Measurements from ENCODE around the gene KIRREL3. TPM values are rescaled to one million over a fixed set of nuclear protein-coding genes. Genes with fewer than 3 reads are reported as not detected.

The KIRREL3 gene
- polyA plus RNA-seq, 1 donor (not counting 4 experiments of a cell fraction or from before 2014, with no cell fraction given) = 0.04 TPM

DNA sequence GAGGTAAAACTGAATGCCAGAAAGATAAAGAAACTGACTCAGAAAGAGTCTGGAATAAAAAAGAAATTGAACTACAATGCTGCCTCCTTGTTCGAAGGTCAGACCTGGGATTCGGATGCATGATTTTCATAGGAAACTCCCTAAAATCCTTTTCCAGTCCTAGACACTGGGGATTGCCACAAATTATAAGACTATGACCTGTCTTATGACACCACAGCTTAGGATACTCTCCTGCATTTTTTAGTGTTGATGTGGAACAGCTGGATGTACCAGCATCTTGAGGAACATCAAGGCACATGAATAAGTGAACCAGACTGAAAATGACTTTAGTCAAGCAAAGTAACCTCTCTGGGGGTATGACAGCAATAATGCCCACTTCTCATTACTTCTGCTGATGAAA, 9.0 kb downstream of the KIRREL3 start:
- no peak overlapping the region for H3K4me3 ChIP-seq (ENCODE audit: control insufficient read depth in 2 of 3, extremely low read depth in 1 of 3, insufficient read depth in 2 of 3, low read depth in 1 of 3, low read length in 3 of 3)
- H3K27ac ChIP-seq (ENCODE audit: control insufficient read depth, insufficient read depth, low read length) = peak overlapping the region; percentile 75
- no peaks in the 10 kb centered on the region for H3K27me3 ChIP-seq (ENCODE audit: control insufficient read depth, extremely low read depth, insufficient read depth, low read length)
- dilution Hi-C loops (cut with MboI; ENCODE audit: extremely low pct_ligation_motif_present, low sequenced_read_pairs) = no loop called here
- no peaks in the 10 kb centered on the region for H3K9me3 ChIP-seq (ENCODE audit: control insufficient read depth, low read depth, low read length)
- FAIRE-seq (peak; percentile 32), DNase-seq (ENCODE audit: low read depth, low spot score) (no peak)
- no peaks in the 10 kb centered on the region for H3K79me2 ChIP-seq (ENCODE audit: control insufficient read depth, insufficient read depth, low read length)
- H4K20me1 ChIP-seq (ENCODE audit: control insufficient read depth, extremely low read depth, insufficient read depth, low read length) = no peaks in the 10 kb centered on the region
- peak overlapping the region; percentile 52 for H3K4me2 ChIP-seq (ENCODE audit: control insufficient read depth, extremely low read depth, insufficient read depth, low read depth, low read length)
- H2AFZ ChIP-seq (ENCODE audit: control insufficient read depth, low read length) = no peak overlapping the region
- no peak for TF ChIP-seq EZH2 (IDR thresholded peaks at IDR 0.05; ENCODE audit: low read length)
- TF ChIP-seq, protein P1, sequence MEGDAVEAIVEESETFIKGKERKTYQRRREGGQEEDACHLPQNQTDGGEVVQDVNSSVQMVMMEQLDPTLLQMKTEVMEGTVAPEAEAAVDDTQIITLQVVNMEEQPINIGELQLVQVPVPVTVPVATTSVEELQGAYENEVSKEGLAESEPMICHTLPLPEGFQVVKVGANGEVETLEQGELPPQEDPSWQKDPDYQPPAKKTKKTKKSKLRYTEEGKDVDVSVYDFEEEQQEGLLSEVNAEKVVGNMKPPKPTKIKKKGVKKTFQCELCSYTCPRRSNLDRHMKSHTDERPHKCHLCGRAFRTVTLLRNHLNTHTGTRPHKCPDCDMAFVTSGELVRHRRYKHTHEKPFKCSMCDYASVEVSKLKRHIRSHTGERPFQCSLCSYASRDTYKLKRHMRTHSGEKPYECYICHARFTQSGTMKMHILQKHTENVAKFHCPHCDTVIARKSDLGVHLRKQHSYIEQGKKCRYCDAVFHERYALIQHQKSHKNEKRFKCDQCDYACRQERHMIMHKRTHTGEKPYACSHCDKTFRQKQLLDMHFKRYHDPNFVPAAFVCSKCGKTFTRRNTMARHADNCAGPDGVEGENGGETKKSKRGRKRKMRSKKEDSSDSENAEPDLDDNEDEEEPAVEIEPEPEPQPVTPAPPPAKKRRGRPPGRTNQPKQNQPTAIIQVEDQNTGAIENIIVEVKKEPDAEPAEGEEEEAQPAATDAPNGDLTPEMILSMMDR (optimal IDR thresholded peaks at IDR 0.05 in 1 of 3, IDR thresholded peaks at IDR 0.05 in 1 of 3, conservative IDR thresholded peaks at IDR 0.05 in 1 of 3; ENCODE audit: extremely low read depth in 1 of 3, insufficient read depth in 2 of 3, low read length in 3 of 3) = no peak
- H3K9ac ChIP-seq (ENCODE audit: control insufficient read depth, extremely low read depth, insufficient read depth, low read length) = peak overlapping the region; percentile 46
- H3K4me1 ChIP-seq (ENCODE audit: control insufficient read depth, extremely low read depth, insufficient read depth, low read length) = peaks cover 26% of the 10 kb centered on the region
- H3K9me1 ChIP-seq (ENCODE audit: control insufficient read depth, extremely low read depth, insufficient read depth, low read length) = no peaks in the 10 kb centered on the region
- H3K36me3 ChIP-seq (ENCODE audit: control insufficient read depth in 2 of 2, extremely low read depth in 1 of 2, insufficient read depth in 2 of 2, low read length in 2 of 2) = no peaks in the 10 kb centered on the region

DNA sequence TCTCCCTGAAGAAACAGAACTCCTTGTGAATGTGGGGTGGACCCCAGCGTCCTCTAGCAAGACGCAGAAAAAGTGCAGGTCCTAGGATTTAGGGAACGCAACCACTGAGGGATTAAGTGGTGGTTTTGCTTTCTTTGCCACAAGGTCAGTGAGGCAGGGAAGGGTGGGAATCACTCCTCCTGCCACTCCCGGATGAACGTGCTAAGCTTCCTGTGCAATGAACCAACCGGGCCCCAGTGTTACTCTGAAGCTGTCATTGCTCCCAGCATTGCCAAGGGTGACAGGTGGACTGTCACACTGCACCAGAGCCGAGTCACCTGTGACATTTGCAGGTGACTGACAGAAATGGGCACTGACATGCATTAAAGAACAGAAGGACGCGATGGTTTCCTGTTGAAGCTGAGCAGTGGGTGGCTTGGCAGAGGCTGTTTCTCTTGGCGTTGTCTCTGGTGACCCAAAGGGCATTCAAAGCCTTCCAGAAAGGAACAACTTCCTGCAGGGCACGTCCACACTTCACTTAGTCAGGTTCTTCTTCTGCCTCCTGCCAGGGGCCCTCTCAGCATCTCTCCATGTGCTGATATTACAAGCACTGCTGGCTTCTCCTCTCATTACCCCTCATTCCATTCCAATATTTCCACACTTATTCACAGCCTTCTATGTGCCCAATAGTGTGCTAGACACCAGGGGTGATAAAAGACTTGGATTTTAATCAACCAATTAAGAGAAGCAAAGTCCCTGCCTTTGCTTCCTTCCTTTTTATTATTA, 9.7 kb downstream of the KIRREL3 start:
- Histone ChIP-seq H3K4me1 (ENCODE audit: control insufficient read depth, extremely low read depth, insufficient read depth, low read length) (peaks cover 26% of the 10 kb centered on the region), H2AFZ (ENCODE audit: control insufficient read depth, low read length) (no peak overlapping the region), H3K9ac (ENCODE audit: control insufficient read depth, extremely low read depth, insufficient read depth, low read length) (peak overlapping the region; percentile 46), H3K9me1 (ENCODE audit: control insufficient read depth, extremely low read depth, insufficient read depth, low read length) (no peaks in the 10 kb centered on the region), H3K79me2 (ENCODE audit: control insufficient read depth, insufficient read depth, low read length) (no peaks in the 10 kb centered on the region), H3K4me2 (ENCODE audit: control insufficient read depth, extremely low read depth, insufficient read depth, low read depth, low read length) (peak overlapping the region; percentile 11), H3K4me3 (ENCODE audit: control insufficient read depth in 2 of 3, extremely low read depth in 1 of 3, insufficient read depth in 2 of 3, low read depth in 1 of 3, low read length in 3 of 3) (no peak overlapping the region), H3K27me3 (ENCODE audit: control insufficient read depth, extremely low read depth, insufficient read depth, low read length) (no peaks in the 10 kb centered on the region), H4K20me1 (ENCODE audit: control insufficient read depth, extremely low read depth, insufficient read depth, low read length) (no peaks in the 10 kb centered on the region), H3K36me3 (ENCODE audit: control insufficient read depth in 2 of 2, extremely low read depth in 1 of 2, insufficient read depth in 2 of 2, low read length in 2 of 2) (no peaks in the 10 kb centered on the region), H3K27ac (ENCODE audit: control insufficient read depth, insufficient read depth, low read length) (peak overlapping the region; percentile 75), H3K9me3 (ENCODE audit: control insufficient read depth, low read depth, low read length) (no peaks in the 10 kb centered on the region)
- no peak for TF ChIP-seq EZH2 (IDR thresholded peaks at IDR 0.05; ENCODE audit: low read length)
- TF ChIP-seq, protein P1 (optimal IDR thresholded peaks at IDR 0.05 in 1 of 3, IDR thresholded peaks at IDR 0.05 in 1 of 3, conservative IDR thresholded peaks at IDR 0.05 in 1 of 3; ENCODE audit: extremely low read depth in 1 of 3, insufficient read depth in 2 of 3, low read length in 3 of 3) = no peak
- DNase-seq (ENCODE audit: low read depth, low spot score) (no peak), FAIRE-seq (no peak)
- dilution Hi-C loops (cut with MboI; ENCODE audit: extremely low pct_ligation_motif_present, low sequenced_read_pairs) = no loop called here
